Neural cell (in vitro differentiated cells): Measurements from ENCODE around the gene DNAJC3. TPM values are rescaled to one million over a fixed set of nuclear protein-coding genes. Genes with fewer than 3 reads are reported as not detected.

Experiments used
- H2AFZ ChIP-seq: fragments of 200-600, 300-800 bp; sonication (generic), shearing (Covaris generic); 2 replicates; pipeline ENCODE4 v1.6.0; 2014; ENCODE audit warnings: low read depth, mild to moderate bottlenecking, antibody characterized with exemption, low read length, moderate library complexity
- H3F3A ChIP-seq: fragments of 200-600 bp; shearing (Covaris generic); 2 replicates; pipeline ENCODE4 v1.6.1; 2016; ENCODE audit warnings: mild to moderate bottlenecking, moderate library complexity, mixed read lengths, antibody characterized with exemption, low read length; ENCODE audit not compliant: insufficient read depth, poor library complexity, severe bottlenecking
- H3K27ac ChIP-seq: fragments of 200-600, 300-800 bp; sonication (generic), shearing (Covaris generic); 2 replicates; pipeline ENCODE4 v1.5.1; 2014; ENCODE audit warnings: mild to moderate bottlenecking, low read length, moderate library complexity
- H3K27me3 ChIP-seq: fragments of 300-800, 200-600 bp; sonication (generic), shearing (Covaris generic); 2 replicates; pipeline ENCODE4 v1.6.0; 2014; ENCODE audit warnings: mild to moderate bottlenecking, low read depth, low read length, moderate library complexity; ENCODE audit not compliant: insufficient read depth
- H3K36me3 ChIP-seq: fragments of 300-800, 200-600 bp; sonication (generic), shearing (Covaris generic); 2 replicates; pipeline ENCODE4 v1.5.1; 2014; ENCODE audit warnings: mild to moderate bottlenecking, antibody characterized with exemption, low read length, moderate library complexity; ENCODE audit not compliant: insufficient read depth
- H3K4me2 ChIP-seq: fragments of 300-800, 200-600 bp; sonication (generic), shearing (Covaris generic); 2 replicates; pipeline ENCODE4 v1.6.0; 2014; ENCODE audit warnings: mild to moderate bottlenecking, low read length
- H3K4me3 ChIP-seq: fragments of 300-800, 200-600 bp; sonication (generic), shearing (Covaris generic); 2 replicates; pipeline ENCODE4 v1.5.1; 2014; ENCODE audit warnings: mild to moderate bottlenecking, low read length, moderate library complexity
- H3K79me2 ChIP-seq: fragments of 200-600 bp; shearing (Covaris generic); replicated peaks from 2 replicates; pipeline ENCODE4 v1.6.0; 2014; ENCODE audit warnings: mild to moderate bottlenecking, low read length, moderate library complexity; ENCODE audit not compliant: insufficient read depth
- H3K9ac ChIP-seq: fragments of 300-800, 200-600 bp; sonication (generic), shearing (Covaris generic); 2 replicates; pipeline ENCODE4 v1.6.1; 2016; ENCODE audit warnings: mild to moderate bottlenecking, low read length, mixed read lengths
- H3K9me2 ChIP-seq: fragments of 200-600 bp; shearing (Covaris generic); 2 replicates; pipeline ENCODE4 v1.6.1; 2016; ENCODE audit warnings: mild to moderate bottlenecking, low read length, mixed read lengths; ENCODE audit not compliant: insufficient read depth
- H3K9me3 ChIP-seq: fragments of 200-600, 300-800 bp; sonication (generic), shearing (Covaris generic); 2 replicates; pipeline ENCODE4 v1.6.1; 2016; ENCODE audit warnings: mild to moderate bottlenecking, mixed run types, low read length, moderate library complexity, mixed read lengths
- H4K20me1 ChIP-seq: fragments of 200-600 bp; shearing (Covaris generic); 2 replicates; pipeline ENCODE4 v1.6.1; 2016; ENCODE audit warnings: mild to moderate bottlenecking, mixed run types; ENCODE audit not compliant: insufficient read depth
- EP300 ChIP-seq: fragments of 450-650 bp; conservative IDR thresholded peaks from 2 replicates; pipeline ENCODE4 v1.6.1; 2014; ENCODE audit warnings: antibody characterized with exemption, mild to moderate bottlenecking, moderate library complexity; ENCODE audit not compliant: poor library complexity, severe bottlenecking
- EZH2 ChIP-seq: fragments of 200-600, 300-800 bp; shearing (Covaris generic), sonication (generic); IDR thresholded peaks from 2 replicates; pipeline ENCODE4 v1.6.1; 2014; ENCODE audit warnings: antibody characterized with exemption, low read length, borderline replicate concordance, mild to moderate bottlenecking; ENCODE audit not compliant: insufficient read depth, poor library complexity, severe bottlenecking
- MXI1 ChIP-seq: fragments of 450-650 bp; conservative IDR thresholded peaks from 2 replicates; pipeline ENCODE4 v1.6.1; 2014; ENCODE audit warnings: antibody characterized with exemption, mild to moderate bottlenecking; ENCODE audit not compliant: poor library complexity, severe bottlenecking
- POLR2AphosphoS5 ChIP-seq: IDR thresholded peaks from 2 replicates; pipeline ENCODE4 v1.6.1; 2012
- RAD21 ChIP-seq: fragments of 450-650 bp; conservative IDR thresholded peaks from 2 replicates; pipeline ENCODE4 v1.6.1; 2014; ENCODE audit warnings: antibody characterized with exemption, mild to moderate bottlenecking, moderate library complexity
- SMC3 ChIP-seq: fragments of 450-650 bp; conservative IDR thresholded peaks from 2 replicates; pipeline ENCODE4 v1.6.1; 2014; ENCODE audit warnings: antibody characterized with exemption, mild to moderate bottlenecking, moderate library complexity; ENCODE audit not compliant: poor library complexity
- TAF1 ChIP-seq: IDR thresholded peaks from 2 replicates; pipeline ENCODE4 v1.6.1; 2012; ENCODE audit warnings: low read depth
- polyA plus RNA-seq: library from polyadenylated mRNA; depleted of rRNA; stranded (reverse); fragments of >200 nt; gene quantifications from 2 replicates; pipeline ENCODE4 v1.2.3, GENCODE V29; 2014
- TF ChIP-seq, protein P1 (sequence below): IDR thresholded peaks from 2 replicates; pipeline ENCODE4 v1.6.1; 2012; ENCODE audit warnings: borderline replicate concordance
- TF ChIP-seq, protein P2 (sequence below): fragments of 450-650 bp; IDR thresholded peaks from 2 replicates; pipeline ENCODE4 v1.5.1; 2014; ENCODE audit warnings: antibody characterized with exemption, mild to moderate bottlenecking, moderate library complexity; ENCODE audit not compliant: poor library complexity, severe bottlenecking

The DNAJC3 gene
- polyA plus RNA-seq, 1 donor from 2014 or later = 8.2 TPM

DNA sequence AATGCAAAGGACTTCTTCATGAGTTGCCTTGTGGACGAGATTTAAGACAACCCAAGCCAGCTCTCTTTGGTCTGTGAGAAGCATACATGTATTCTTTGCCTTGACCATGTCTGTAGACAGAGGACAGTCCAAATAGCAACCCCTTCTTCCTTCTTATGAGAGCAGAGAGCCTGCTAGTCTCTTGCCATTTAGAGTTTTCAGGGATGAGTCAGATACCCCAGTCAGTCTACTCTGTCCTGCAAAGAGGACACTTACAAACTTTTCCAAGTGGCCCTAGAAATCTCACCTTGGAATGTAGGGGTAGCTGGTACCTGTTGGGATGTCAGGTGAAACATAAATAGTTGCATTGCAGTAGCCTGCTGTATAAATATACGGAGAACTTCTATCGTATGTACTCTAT is 36.7 kb downstream of the DNAJC3 start:
- no peak overlapping the region for H2AFZ ChIP-seq
- no peaks in the 10 kb centered on the region for H3K9me2 ChIP-seq
- no peaks in the 10 kb centered on the region for H4K20me1 ChIP-seq
- no peaks in the 10 kb centered on the region for H3K9me3 ChIP-seq
- no peak overlapping the region for H3K4me3 ChIP-seq
- H3K4me2 ChIP-seq = no peak overlapping the region
- TF ChIP-seq TAF1 = no peak
- no peak for TF ChIP-seq RAD21
- TF ChIP-seq, protein P1, sequence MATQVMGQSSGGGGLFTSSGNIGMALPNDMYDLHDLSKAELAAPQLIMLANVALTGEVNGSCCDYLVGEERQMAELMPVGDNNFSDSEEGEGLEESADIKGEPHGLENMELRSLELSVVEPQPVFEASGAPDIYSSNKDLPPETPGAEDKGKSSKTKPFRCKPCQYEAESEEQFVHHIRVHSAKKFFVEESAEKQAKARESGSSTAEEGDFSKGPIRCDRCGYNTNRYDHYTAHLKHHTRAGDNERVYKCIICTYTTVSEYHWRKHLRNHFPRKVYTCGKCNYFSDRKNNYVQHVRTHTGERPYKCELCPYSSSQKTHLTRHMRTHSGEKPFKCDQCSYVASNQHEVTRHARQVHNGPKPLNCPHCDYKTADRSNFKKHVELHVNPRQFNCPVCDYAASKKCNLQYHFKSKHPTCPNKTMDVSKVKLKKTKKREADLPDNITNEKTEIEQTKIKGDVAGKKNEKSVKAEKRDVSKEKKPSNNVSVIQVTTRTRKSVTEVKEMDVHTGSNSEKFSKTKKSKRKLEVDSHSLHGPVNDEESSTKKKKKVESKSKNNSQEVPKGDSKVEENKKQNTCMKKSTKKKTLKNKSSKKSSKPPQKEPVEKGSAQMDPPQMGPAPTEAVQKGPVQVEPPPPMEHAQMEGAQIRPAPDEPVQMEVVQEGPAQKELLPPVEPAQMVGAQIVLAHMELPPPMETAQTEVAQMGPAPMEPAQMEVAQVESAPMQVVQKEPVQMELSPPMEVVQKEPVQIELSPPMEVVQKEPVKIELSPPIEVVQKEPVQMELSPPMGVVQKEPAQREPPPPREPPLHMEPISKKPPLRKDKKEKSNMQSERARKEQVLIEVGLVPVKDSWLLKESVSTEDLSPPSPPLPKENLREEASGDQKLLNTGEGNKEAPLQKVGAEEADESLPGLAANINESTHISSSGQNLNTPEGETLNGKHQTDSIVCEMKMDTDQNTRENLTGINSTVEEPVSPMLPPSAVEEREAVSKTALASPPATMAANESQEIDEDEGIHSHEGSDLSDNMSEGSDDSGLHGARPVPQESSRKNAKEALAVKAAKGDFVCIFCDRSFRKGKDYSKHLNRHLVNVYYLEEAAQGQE = no peak
- TF ChIP-seq, protein P2, sequence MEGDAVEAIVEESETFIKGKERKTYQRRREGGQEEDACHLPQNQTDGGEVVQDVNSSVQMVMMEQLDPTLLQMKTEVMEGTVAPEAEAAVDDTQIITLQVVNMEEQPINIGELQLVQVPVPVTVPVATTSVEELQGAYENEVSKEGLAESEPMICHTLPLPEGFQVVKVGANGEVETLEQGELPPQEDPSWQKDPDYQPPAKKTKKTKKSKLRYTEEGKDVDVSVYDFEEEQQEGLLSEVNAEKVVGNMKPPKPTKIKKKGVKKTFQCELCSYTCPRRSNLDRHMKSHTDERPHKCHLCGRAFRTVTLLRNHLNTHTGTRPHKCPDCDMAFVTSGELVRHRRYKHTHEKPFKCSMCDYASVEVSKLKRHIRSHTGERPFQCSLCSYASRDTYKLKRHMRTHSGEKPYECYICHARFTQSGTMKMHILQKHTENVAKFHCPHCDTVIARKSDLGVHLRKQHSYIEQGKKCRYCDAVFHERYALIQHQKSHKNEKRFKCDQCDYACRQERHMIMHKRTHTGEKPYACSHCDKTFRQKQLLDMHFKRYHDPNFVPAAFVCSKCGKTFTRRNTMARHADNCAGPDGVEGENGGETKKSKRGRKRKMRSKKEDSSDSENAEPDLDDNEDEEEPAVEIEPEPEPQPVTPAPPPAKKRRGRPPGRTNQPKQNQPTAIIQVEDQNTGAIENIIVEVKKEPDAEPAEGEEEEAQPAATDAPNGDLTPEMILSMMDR = no peak
- TF ChIP-seq POLR2AphosphoS5 = no peak
- no peak for TF ChIP-seq EZH2
- no peak for TF ChIP-seq EP300
- no peak for TF ChIP-seq SMC3
- no peak for TF ChIP-seq MXI1
- no peaks in the 10 kb centered on the region for H3F3A ChIP-seq
- H3K9ac ChIP-seq = no peak overlapping the region
- no peaks in the 10 kb centered on the region for H3K27me3 ChIP-seq
- no peaks in the 10 kb centered on the region for H3K36me3 ChIP-seq
- no peak overlapping the region for H3K27ac ChIP-seq
- H3K79me2 ChIP-seq = no peaks in the 10 kb centered on the region

DNA sequence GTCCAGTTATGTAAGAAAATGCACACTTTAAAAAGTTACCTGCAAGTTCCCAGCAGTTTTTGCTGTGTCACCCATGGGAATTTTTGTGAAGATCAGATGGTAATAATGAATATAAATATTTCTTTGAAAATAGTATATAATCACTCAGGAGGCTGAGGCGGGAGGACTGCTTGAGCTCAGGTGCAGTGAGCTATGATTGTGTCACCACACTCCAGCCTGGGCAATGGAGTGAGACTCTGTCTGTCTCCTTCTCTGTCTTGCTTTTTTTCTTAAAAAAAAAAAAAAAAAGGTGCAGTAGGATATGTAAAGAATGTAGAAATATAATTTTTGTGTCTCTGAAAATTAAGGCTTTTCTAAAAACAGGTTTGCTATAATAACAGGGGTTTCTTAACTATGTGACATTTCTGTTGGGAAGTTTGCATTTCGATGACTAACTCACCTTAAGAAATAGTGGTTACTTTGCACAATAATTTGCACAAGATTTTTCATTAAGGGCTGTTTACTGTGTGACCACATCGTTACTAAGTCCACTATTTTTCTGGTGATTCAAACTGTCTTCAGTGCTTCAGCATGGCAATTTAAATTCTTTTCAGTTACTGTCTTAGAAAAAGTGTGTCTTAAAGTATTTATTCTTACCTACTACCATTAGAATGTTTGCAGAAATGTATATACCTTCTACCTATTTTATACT is 37.3 kb downstream of the DNAJC3 start:
- Histone ChIP-seq H3K36me3 (no peaks in the 10 kb centered on the region), H3K4me3 (no peak overlapping the region), H3K9me2 (no peaks in the 10 kb centered on the region), H3K9me3 (no peaks in the 10 kb centered on the region), H3F3A (no peaks in the 10 kb centered on the region), H3K79me2 (no peaks in the 10 kb centered on the region), H4K20me1 (no peaks in the 10 kb centered on the region), H3K27ac (no peak overlapping the region), H3K4me2 (no peak overlapping the region), H3K27me3 (no peaks in the 10 kb centered on the region), H2AFZ (no peak overlapping the region), H3K9ac (no peak overlapping the region)
- no peak for TF ChIP-seq RAD21
- no peak for TF ChIP-seq POLR2AphosphoS5
- no peak for TF ChIP-seq MXI1
- no peak for TF ChIP-seq EP300
- TF ChIP-seq SMC3 = no peak
- TF ChIP-seq, protein P1 = no peak
- no peak for TF ChIP-seq TAF1
- no peak for TF ChIP-seq EZH2
- TF ChIP-seq, protein P2 = no peak
